Colonic mucosa (tissue), 4 donors: ENCODE data around the gene WDR36. TPM values are rescaled to one million over a fixed set of nuclear protein-coding genes. Genes with fewer than 3 reads are reported as not detected.

Experiments
- DNase-seq: peaks from one replicate; pipeline ENCODE4 v3.0.0-alpha.2; 2020
- H3K27ac ChIP-seq: fragments of 200-600 bp; one replicate; pipeline ENCODE4 v1.8.0; 2021
- H3K27me3 ChIP-seq: fragments of 200-600 bp; one replicate; pipeline ENCODE4 v1.8.0; 2021
- H3K36me3 ChIP-seq: fragments of 200-600 bp; one replicate; pipeline ENCODE4 v1.8.0; 2021
- H3K4me1 ChIP-seq: fragments of 200-600 bp; one replicate; pipeline ENCODE4 v1.8.0; 2021; ENCODE audit warnings: mild to moderate bottlenecking
- H3K4me3 ChIP-seq: fragments of 200-600 bp; one replicate; pipeline ENCODE4 v1.8.0; 2021
- H3K9ac ChIP-seq, 2 donors: one replicate each; pipeline ENCODE4 v1.7.0; 2013; ENCODE audit warnings: control low read depth in 2 of 2, low read depth in 2 of 2, low read length in 2 of 2
- H3K9me3 ChIP-seq: fragments of 200-600 bp; one replicate; pipeline ENCODE4 v1.8.0; 2021
- intact Hi-C: fragments of 100-400 bp; cut with DNase I; formaldehyde crosslinking; loops from one replicate; pipeline ENCODE4 v1.14.1; 2022
- total RNA-seq, 2 donors: library from RNA; stranded (reverse); fragmentation: NEBNext Ultra II Directional in 1 of 2; extraction: Animal tissue kit (Norgen Biotek cat#: 25700) in 1 of 2; gene quantifications; one replicate each; pipeline ENCODE4 v1.2.1, GENCODE V29; 2021
- TF ChIP-seq, protein P1 (sequence below): fragments of 200-600 bp; IDR thresholded peaks from one replicate; pipeline ENCODE4 v1.8.0; 2022; ENCODE audit warnings: antibody characterized with exemption, mild to moderate bottlenecking
- donor health status: healthy.
- donor health status: DM: no; HTN: no; CAD: no.
- donor health status: DM: no; HTN: no; CAD: no.

Gene WDR36
- total RNA-seq, 2 donors from 2014 or later, result 14.0 to 19.0 TPM

DNA sequence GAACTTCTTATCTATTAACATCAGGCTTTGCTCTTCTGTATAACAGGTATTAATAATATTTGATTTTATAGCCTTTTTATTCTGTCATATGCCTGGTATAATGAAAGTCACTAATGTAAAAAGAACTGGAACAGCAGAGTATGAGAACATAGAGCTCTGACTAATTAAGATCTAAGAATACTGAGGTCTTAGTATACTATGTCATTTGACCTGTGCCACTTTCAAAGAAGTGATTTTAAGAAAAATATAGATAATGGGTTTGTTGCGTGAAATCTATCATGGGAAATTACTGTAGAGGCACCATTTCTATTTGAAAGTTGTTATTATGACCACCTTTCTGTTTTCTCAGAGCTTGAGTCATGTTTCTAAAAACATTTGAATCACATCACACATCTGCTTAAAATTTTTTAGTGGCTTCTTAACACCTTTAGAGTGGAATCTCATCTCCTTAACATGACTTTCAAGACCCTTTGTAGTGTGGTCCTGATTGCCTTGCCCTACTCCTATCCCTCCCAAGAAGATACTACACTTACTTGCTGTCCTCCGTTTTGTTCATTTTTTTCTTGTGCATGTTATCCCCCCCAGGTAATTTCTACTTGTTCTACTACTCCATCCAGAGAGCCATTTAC, 14.3 kb downstream of the WDR36 start:
- Histone ChIP-seq H3K36me3 (no peaks in the 10 kb centered on the region), H3K4me1 (no peaks in the 10 kb centered on the region), H3K4me3 (no peak overlapping the region), H3K9me3 (no peaks in the 10 kb centered on the region), H3K27ac (no peak overlapping the region), H3K9ac (no peak overlapping the region), H3K27me3 (no peaks in the 10 kb centered on the region)
- intact Hi-C loops, result no loop called here
- TF ChIP-seq, protein P1, sequence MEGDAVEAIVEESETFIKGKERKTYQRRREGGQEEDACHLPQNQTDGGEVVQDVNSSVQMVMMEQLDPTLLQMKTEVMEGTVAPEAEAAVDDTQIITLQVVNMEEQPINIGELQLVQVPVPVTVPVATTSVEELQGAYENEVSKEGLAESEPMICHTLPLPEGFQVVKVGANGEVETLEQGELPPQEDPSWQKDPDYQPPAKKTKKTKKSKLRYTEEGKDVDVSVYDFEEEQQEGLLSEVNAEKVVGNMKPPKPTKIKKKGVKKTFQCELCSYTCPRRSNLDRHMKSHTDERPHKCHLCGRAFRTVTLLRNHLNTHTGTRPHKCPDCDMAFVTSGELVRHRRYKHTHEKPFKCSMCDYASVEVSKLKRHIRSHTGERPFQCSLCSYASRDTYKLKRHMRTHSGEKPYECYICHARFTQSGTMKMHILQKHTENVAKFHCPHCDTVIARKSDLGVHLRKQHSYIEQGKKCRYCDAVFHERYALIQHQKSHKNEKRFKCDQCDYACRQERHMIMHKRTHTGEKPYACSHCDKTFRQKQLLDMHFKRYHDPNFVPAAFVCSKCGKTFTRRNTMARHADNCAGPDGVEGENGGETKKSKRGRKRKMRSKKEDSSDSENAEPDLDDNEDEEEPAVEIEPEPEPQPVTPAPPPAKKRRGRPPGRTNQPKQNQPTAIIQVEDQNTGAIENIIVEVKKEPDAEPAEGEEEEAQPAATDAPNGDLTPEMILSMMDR, result no peak
- no peak for DNase-seq

DNA sequence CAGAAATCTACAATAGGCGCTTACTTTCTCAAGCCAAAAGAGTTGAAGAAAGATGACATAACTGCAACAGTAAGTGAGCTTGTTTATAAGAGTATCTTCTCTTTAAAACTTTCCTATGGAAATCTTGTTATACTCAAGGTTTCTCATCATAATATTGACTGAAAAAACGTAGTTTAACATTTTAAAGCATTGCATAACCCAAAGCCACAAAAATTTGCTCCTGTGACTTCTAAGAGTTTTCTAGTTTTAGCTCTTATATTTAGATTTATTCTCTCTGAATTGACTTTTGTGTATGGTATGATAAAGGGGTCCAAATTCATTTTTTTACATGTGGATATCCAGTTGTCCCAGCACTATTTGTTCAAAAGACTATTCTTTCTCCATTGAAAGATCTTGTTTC, 15.2 kb downstream of the WDR36 start:
- no peaks in the 10 kb centered on the region for H3K27me3 ChIP-seq
- no peak overlapping the region for H3K4me3 ChIP-seq
- H3K27ac ChIP-seq, result no peak overlapping the region
- no peaks in the 10 kb centered on the region for H3K4me1 ChIP-seq
- intact Hi-C loops, result no loop called here
- TF ChIP-seq, protein P1, result no peak
- DNase-seq, result no peak
- no peaks in the 10 kb centered on the region for H3K9me3 ChIP-seq
- no peaks in the 10 kb centered on the region for H3K36me3 ChIP-seq
- no peak overlapping the region for H3K9ac ChIP-seq

DNA sequence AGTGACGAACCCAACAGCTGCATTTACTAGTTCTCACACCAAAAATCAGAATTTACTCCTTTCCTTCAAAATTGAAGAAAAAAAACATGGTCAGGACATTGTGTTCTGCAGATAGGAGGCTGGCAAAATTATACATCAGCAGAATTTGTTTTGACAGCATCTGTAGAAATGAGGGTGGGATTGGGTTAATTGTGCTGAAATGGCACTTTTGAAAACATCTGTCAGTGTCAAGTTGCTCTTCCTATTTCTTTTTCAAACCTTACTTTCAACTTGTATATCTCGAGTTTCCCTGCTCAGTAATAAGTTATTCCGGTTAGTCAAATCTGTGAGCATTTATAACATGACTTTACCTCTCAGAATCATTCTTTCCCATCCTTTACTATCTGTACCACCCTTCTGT, 19.8 kb downstream of the WDR36 start:
- no peaks in the 10 kb centered on the region for H3K9me3 ChIP-seq
- no peak for DNase-seq
- no peak overlapping the region for H3K4me3 ChIP-seq
- TF ChIP-seq, protein P1, result no peak
- no peak overlapping the region for H3K9ac ChIP-seq
- H3K36me3 ChIP-seq, result no peaks in the 10 kb centered on the region
- H3K27me3 ChIP-seq, result no peaks in the 10 kb centered on the region
- no peaks in the 10 kb centered on the region for H3K4me1 ChIP-seq
- no peak overlapping the region for H3K27ac ChIP-seq
- intact Hi-C loops, result no loop called here

DNA sequence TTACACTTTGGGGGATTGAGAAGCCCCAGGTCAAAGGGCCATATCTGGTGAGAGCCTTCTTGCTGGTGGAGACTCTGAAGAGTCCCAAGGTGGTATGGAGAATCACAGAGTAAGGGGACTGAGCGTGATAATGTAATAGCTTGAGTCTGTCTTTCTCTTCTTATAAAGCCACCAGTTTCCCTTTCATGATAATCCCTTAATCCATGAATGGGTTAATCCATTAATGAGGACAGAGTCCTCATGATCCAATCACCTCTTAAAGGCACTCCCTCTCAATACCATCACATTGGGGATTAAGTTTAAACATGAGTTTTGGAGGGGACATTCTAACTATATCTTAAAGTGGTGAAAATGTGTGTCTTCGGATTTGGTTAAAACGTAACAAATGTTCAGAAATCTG, 21.5 kb downstream of the WDR36 start:
- Histone ChIP-seq H3K4me1 (no peaks in the 10 kb centered on the region), H3K36me3 (no peaks in the 10 kb centered on the region), H3K9me3 (no peaks in the 10 kb centered on the region), H3K27ac (no peak overlapping the region), H3K4me3 (no peak overlapping the region), H3K9ac (no peak overlapping the region), H3K27me3 (no peaks in the 10 kb centered on the region)
- no peak for DNase-seq
- intact Hi-C loops, result no loop called here
- TF ChIP-seq, protein P1, result no peak

DNA sequence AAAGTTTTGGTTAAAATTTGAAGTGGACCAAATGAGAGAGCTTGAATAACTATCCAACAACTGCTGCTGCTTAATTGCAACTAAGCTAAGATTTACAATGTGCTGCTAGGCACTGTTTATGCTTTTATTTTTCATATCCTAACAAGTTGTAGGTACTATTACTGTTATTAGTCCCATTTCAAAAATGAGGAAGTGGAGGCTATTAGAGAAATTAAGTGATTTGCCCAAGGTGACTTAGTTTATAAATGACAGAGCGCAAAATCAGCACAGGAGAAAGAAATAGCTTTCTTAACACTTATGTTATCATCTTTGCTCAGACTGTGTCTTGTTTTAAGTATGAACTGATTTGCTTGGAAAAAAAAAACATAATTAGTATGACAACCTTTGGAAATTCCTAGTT, 23.1 kb downstream of the WDR36 start:
- Histone ChIP-seq H3K4me3 (no peak overlapping the region), H3K4me1 (no peaks in the 10 kb centered on the region), H3K9me3 (no peaks in the 10 kb centered on the region), H3K36me3 (no peaks in the 10 kb centered on the region), H3K9ac (no peak overlapping the region), H3K27me3 (no peaks in the 10 kb centered on the region), H3K27ac (no peak overlapping the region)
- no peak for DNase-seq
- intact Hi-C loops, result no loop called here
- TF ChIP-seq, protein P1, result no peak
